ENCODE measurements around the gene KHSRP.

- TF ChIP-seq CTCF (conservative IDR thresholded peaks at IDR 0.05; ENCODE audit: low read depth, low read length): peak; percentile 83
- TF ChIP-seq EZH2 (IDR thresholded peaks at IDR 0.05; ENCODE audit: low read length, unreplicated experiment): no peak
- no peak for TF ChIP-seq EZH2phosphoT487 (IDR thresholded peaks at IDR 0.05; ENCODE audit: borderline replicate concordance, low read length)
These were observed 12.0 kb downstream of the KHSRP start for GRCh38 chr19:6412447-6413091.
